NCI-H82 treated with DMSO at 0.1 percent for 48 hours (cell line): ENCODE measurements around the gene ROPN1L.
"Not testable (repeated sequence)": the region's sequence is repeated elsewhere in the genome, so short reads cannot be mapped to it uniquely, and the experiment has no call there.

Source experiments
- DNase-seq: peaks from one replicate; lab custom pipeline; 2025; ENCODE audit not compliant: unreplicated experiment; lab: John Stamatoyannopoulos, UW

ROPN1L gene

DNA sequence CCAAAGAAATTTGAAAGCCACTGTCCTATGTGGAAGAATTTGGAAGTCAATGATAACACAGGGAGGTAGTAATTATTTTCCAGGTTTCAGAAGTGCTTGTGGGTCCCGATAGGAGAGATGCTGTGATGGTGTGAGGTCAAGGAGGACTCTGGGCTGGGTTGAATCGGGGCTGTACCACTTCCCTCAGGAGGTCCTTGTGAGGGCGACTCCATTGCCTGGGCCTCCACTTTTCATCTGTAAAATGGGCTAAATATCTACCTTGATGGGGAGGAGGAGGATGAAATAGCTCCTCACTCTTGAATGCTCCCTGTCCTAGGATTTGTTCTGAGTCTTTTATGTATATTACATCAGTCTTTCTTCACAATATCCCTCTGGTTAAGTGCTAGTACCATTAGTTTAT is 59.0 kb downstream of the ROPN1L start:
- DNase-seq = no peak

DNA sequence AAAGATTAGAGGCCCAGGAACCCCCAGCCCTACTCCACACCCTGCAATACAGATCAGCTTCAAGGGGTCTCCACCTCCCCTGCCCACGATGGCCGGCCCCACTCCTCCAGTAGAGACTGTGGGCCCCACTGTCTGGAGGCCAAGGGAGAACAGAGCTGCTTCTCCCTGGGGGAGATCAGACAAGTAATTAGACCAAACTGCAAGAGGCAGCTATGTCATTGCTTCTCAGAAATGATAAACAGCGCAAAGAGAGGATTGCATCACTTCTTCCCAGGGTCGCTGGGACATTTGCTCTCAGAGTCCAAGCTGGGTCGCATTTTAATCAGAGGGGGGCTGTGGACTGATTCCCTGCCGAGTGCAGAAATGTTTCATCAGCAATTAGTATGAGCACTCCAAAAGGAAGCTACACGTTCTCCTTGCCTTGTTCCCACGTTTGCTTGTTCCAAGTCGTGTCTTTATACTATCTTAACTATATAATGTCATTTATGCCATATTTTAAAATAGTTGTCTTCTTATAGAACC is 59.9 kb downstream of the ROPN1L start:
- no peak for DNase-seq

- no peak for DNase-seq
These were observed 60.5 kb downstream of the ROPN1L start for GRCh38 chr5:10502130-10502529.

- no peak for DNase-seq
These were observed 60.9 kb downstream of the ROPN1L start for GRCh38 chr5:10502578-10502977.

DNA sequence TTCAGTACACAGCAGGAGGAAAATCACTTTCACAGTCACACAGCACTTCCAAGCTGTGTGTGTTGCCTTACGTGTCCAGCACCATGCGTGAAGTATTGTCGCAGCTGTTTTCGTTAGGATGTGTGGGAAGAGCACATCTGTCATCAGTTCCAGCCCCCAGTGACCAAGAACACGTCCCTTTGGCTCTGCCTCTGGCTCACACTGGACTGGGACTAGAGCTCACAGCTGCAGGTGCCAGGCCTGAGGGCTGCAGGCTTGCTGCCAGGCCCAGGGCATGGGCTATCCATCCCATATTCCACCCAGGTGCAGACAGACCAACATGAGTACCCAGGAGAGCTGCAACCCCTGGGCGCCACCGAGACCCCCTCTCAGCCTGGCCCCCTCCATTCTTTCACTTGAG is 61.6 kb downstream of the ROPN1L start:
- DNase-seq = no peak

DNA sequence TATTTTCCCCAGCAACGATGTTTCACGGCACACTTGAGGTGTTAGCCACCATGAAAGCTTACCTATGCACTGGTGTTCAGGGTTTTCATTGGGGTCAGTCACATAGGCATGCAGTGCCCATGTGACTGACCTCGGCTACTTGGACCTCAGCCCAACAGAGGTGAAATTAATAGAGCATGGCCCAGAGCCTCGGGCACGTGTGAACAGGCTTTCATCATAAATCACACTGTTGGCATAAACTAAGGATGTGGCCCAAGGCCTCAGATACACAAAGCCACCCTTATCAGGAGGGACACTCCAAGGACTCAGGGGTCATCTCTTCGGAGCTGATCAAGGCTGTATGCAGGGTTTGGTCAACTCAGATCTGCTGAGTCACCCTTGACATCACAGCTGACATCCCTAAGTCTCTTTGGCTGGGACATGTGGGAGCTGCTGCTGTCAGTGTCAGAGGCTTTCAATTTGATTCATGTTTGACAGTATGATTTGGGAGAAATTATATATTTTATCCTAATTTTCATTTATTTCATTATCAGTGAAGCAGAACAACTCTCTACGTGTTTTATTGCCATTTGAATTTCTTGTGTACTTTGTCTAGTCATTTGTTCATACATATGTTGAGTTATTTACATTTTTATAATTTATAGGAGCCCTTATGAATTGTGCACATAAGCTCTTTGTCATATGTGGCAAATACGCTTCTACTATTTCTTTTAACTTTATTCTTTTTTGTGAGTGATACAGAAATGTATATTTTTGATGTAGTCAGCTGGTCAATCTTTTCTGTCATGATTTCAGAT is 62.5 kb downstream of the ROPN1L start:
- DNase-seq = no peak

GRCh38 chr5:10505517-10506095 is 63.9 kb downstream of the ROPN1L start:
- DNase-seq = no peak

DNA sequence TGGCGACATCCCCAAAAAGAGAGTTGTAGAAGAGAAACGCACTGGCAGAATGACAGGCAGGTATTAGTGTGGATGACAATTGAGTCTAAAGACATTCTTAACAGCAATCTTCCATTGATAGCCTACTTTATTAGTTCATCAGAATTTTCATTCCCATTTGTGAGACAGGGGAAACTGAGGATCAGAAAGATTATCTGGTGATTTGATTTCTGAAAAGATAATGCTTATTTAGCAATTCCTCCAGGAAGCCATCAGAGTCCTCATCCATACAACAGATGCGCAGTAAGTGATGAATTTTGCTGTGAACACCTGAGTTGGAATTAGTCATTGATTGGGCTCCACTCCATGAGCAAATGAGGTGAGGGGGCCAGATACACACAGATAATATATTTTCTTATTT is 64.9 kb downstream of the ROPN1L start:
- no peak for DNase-seq

DNA sequence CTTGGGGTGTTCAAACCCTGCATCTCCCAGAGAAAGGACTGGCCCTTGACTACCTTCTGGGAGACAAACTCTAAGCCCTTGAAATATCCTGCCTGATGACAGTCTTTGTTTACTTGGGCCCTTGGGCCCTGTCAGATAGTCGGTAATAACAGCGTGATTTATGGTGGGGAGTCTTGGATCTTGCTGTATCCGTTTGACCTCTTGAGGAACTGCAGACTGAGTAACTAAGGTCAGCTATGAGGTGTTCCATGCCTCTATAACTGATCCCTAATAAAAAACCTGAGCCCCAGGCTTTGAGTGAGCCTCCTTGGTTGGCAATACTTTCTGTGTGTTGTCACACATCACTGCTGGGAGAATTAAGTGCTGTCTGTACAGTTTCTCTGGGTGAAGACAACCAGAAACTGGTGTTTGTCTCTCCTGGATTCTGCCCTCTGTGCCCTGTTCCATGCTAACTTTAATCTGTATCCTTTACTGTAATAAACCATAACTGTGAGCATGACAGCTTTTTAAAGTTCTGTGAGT is 66.0 kb downstream of the ROPN1L start:
- DNase-seq = peak; percentile 91

- DNase-seq = peak; percentile 93
These were observed 67.9 kb downstream of the ROPN1L start for GRCh38 chr5:10509575-10509974.

- peak; percentile 77 for DNase-seq
These were observed 70.3 kb downstream of the ROPN1L start for GRCh38 chr5:10511741-10512640.

GRCh38 chr5:10513501-10514442 is 72.1 kb downstream of the ROPN1L start:
- peak; percentile 48 for DNase-seq

GRCh38 chr5:10514572-10514971 is 72.9 kb downstream of the ROPN1L start:
- DNase-seq = not testable (repeated sequence)
